HepG2 (cell line): Measurements from ENCODE around the gene TNFSF13. TPM values are rescaled to one million over a fixed set of nuclear protein-coding genes. Genes with fewer than 3 reads are reported as not detected.

Experiments
- ATAC-seq: fragments of 200-7000 bp; cut with Tn5 transposase; 3 replicates; pipeline ENCODE4 v1.9.1; 2020; ENCODE audit warnings: mild to moderate bottlenecking, moderate library complexity
- BruUV-seq: library from RNA; stranded (reverse); fragments of 400-500 nt; replicated peaks from 2 replicates; lab custom pipeline; 2021; lab: Mats Ljungman, UMichigan
- CTCF ChIA-PET: fragments of 300-600 bp; formaldehyde crosslinking; extraction: SDS; loops from one replicate; lab custom pipeline; 2021; ENCODE audit warnings: low total read pairs, inconsistent platforms, low intra/inter-chr PET ratio; lab: Yijun Ruan, JAX
- POLR2A ChIA-PET: fragments of 350-600 bp; sonication (Branson Sonifier 250); formaldehyde crosslinking; loops from one replicate; lab custom pipeline; 2020; ENCODE audit warnings: antibody characterized with exemption, inconsistent platforms; lab: Yijun Ruan, JAX
- DNase-seq: peaks from one replicate; pipeline ENCODE4 v3.0.0-alpha.2; 2015; ENCODE audit warnings: low spot score
- FAIRE-seq: peaks from 3 replicates; lab custom pipeline; 2011; peaks lifted over from hg19 to GRCh38; lab: Jason Lieb, UNC
- H2AFZ ChIP-seq: one replicate; pipeline ENCODE4 v1.6.1; 2011; ENCODE audit warnings: low read length, inconsistent platforms
- H3K27ac ChIP-seq: fragments of 300-600 bp; 3 replicates; pipeline ENCODE4 v1.8.0; 2011; ENCODE audit warnings: mixed run types, mild to moderate bottlenecking, mixed read lengths, low read length, inconsistent platforms; ENCODE audit not compliant: insufficient read depth; ENCODE audit errors: extremely low read length
- H3K27me3 ChIP-seq, 2 experiments: fragments of 200-600 bp in 1 of 2; 2 replicates in 1 of 2; 3 replicates in 1 of 2; pipeline versions ENCODE4 v1.6.0 to v1.8.0; 2011; ENCODE audit warnings: low read length in 2 of 2, mild to moderate bottlenecking in 2 of 2, moderate library complexity in 2 of 2, inconsistent platforms in 1 of 2; ENCODE audit not compliant: insufficient read depth in 2 of 2, control insufficient read depth in 1 of 2
- H3K36me3 ChIP-seq, 2 experiments: fragments of 200-600 bp in 1 of 2; replicated peaks in 1 of 2; 2 replicates in 1 of 2; 3 replicates in 1 of 2; pipeline versions ENCODE4 v1.5.1 to v1.8.0; 2011; ENCODE audit warnings: low read length in 2 of 2, inconsistent platforms in 1 of 2; ENCODE audit not compliant: insufficient read depth in 2 of 2, control insufficient read depth in 1 of 2
- H3K4me1 ChIP-seq: 2 replicates; pipeline ENCODE4 v1.5.1; 2012; ENCODE audit warnings: low read length, inconsistent platforms; ENCODE audit not compliant: insufficient read depth
- H3K4me2 ChIP-seq: 2 replicates; pipeline ENCODE4 v1.6.0; 2011; ENCODE audit warnings: low read depth, low read length, inconsistent platforms
- H3K4me3 ChIP-seq, 3 experiments: fragments of 200-600 bp in 1 of 3; sonication (generic), shearing (Covaris generic) in 1 of 3; replicated peaks in 1 of 3; 2 replicates each; pipeline ENCODE4 v1.5.1; 2011 to 2016; ENCODE audit warnings: low read length in 3 of 3, inconsistent platforms in 2 of 3, low read depth in 2 of 3, mild to moderate bottlenecking in 2 of 3, control low read depth in 1 of 3, mixed read lengths in 1 of 3; ENCODE audit not compliant: insufficient read depth in 1 of 3
- H3K79me2 ChIP-seq: one replicate; pipeline ENCODE4 v1.6.1; 2011; ENCODE audit warnings: low read length, inconsistent platforms; ENCODE audit not compliant: insufficient read depth
- H3K9ac ChIP-seq: 2 replicates; pipeline ENCODE4 v1.6.0; 2011; ENCODE audit warnings: mild to moderate bottlenecking, low read depth, low read length, inconsistent platforms; ENCODE audit not compliant: insufficient read depth
- H3K9me3 ChIP-seq: 2 replicates; pipeline ENCODE4 v1.5.1; 2012; ENCODE audit warnings: mild to moderate bottlenecking, low read length
- H4K20me1 ChIP-seq: 2 replicates; pipeline ENCODE4 v1.6.0; 2011; ENCODE audit warnings: inconsistent platforms, mild to moderate bottlenecking, low read length, moderate library complexity; ENCODE audit not compliant: insufficient read depth
- CENPT ChIP-seq: sonication (generic); formaldehyde crosslinking; IDR thresholded peaks from 2 replicates; pipeline ENCODE4 v1.8.0; 2022; ENCODE audit warnings: low read depth, mild to moderate bottlenecking, moderate library complexity, missing genetic modification reagents
- GATA4 ChIP-seq: sonication (generic); IDR thresholded peaks from 2 replicates; pipeline ENCODE4 v1.6.1; 2016; ENCODE audit warnings: antibody characterized with exemption, low read depth, borderline replicate concordance
- RFXANK ChIP-seq: IDR thresholded peaks from 2 replicates; pipeline ENCODE4 v1.6.1; 2016
- RNF2 ChIP-seq: fragments of 450-650 bp; conservative IDR thresholded peaks from 2 replicates; pipeline ENCODE4 v1.6.1; 2016; ENCODE audit warnings: low read depth
- SOX5 ChIP-seq: IDR thresholded peaks from 2 replicates; pipeline ENCODE4 v1.6.1; 2016; ENCODE audit warnings: borderline replicate concordance
- ZBTB7A ChIP-seq: sonication (generic); formaldehyde crosslinking; IDR thresholded peaks from 2 replicates; pipeline ENCODE4 v1.8.0; 2022; ENCODE audit warnings: mild to moderate bottlenecking, missing genetic modification reagents
- ZNF326 ChIP-seq: sonication (generic); formaldehyde crosslinking; IDR thresholded peaks from 2 replicates; pipeline ENCODE4 v1.4.0; 2020; ENCODE audit warnings: missing genetic modification reagents, borderline replicate concordance
- ZNF337 ChIP-seq: sonication (generic); formaldehyde crosslinking; IDR thresholded peaks from 2 replicates; pipeline ENCODE4 v1.5.1; 2020; ENCODE audit warnings: missing genetic modification reagents, low read depth, mild to moderate bottlenecking, borderline replicate concordance
- ZNF513 ChIP-seq: sonication (generic); formaldehyde crosslinking; conservative IDR thresholded peaks from 2 replicates; pipeline ENCODE4 v1.5.0; 2020; ENCODE audit warnings: missing genetic modification reagents
- ZNF546 ChIP-seq: sonication (generic); formaldehyde crosslinking; conservative IDR thresholded peaks from 2 replicates; pipeline ENCODE4 v1.8.1; 2023; ENCODE audit warnings: mild to moderate bottlenecking, missing genetic modification reagents
- ZNF564 ChIP-seq: sonication (generic); formaldehyde crosslinking; IDR thresholded peaks from 2 replicates; pipeline ENCODE4 v1.8.1; 2023; ENCODE audit warnings: mild to moderate bottlenecking, missing genetic modification reagents
- ZNF580 ChIP-seq: IDR thresholded peaks from 2 replicates; pipeline ENCODE4 v1.6.1; 2016; ENCODE audit warnings: low read depth, borderline replicate concordance
- ZNF597 ChIP-seq: sonication (generic); formaldehyde crosslinking; IDR thresholded peaks from 2 replicates; pipeline ENCODE4 v1.5.0; 2020; ENCODE audit warnings: missing genetic modification reagents
- ZNF780A ChIP-seq: sonication (generic); formaldehyde crosslinking; IDR thresholded peaks from 2 replicates; pipeline ENCODE4 v1.8.0; 2022; ENCODE audit warnings: mild to moderate bottlenecking, missing genetic modification reagents, moderate library complexity
- ZSCAN30 ChIP-seq: sonication (generic); formaldehyde crosslinking; IDR thresholded peaks from 2 replicates; pipeline ENCODE4 v1.5.0; 2020; ENCODE audit warnings: mild to moderate bottlenecking, missing genetic modification reagents
- WGBS: methylation state at CpG from one replicate; pipeline ENCODE4 v1.1.6; 2017; ENCODE audit warnings: low lambda C conversion rate; 5-methylcytosine and 5-hydroxymethylcytosine counted together
- in situ Hi-C: cut with HindIII; loops from 2 replicates; pipeline ENCODE4 v1.10.0; 2017; ENCODE audit warnings: low pct_unique_long_range_greater_than_20kb; ENCODE audit not compliant: extremely low pct_ligation_motif_present
- intact Hi-C: fragments of 100-400 bp; cut with micrococcal nuclease; formaldehyde crosslinking; loops from one replicate; pipeline ENCODE4 v1.10.0; 2022; ENCODE audit not compliant: unreplicated experiment
- polyA plus RNA-seq, 8 experiments: library from polyadenylated mRNA; depleted of rRNA in 3 of 8; stranded (reverse) in 7 of 8; unstranded in 1 of 8; fragments of >200 nt; fragmentation: Illumina TruSeq in 4 of 8; extraction: Trizol in 4 of 8; gene quantifications; 2 replicates each; pipeline versions ENCODE4 v1.2.1 to v1.2.3, GENCODE V29; 2011 to 2016; ENCODE audit warnings: low read depth in 4 of 8, missing spikeins in 1 of 8, mixed read lengths in 1 of 8; ENCODE audit not compliant: insufficient read depth in 1 of 8
- total RNA-seq, 5 experiments: library from RNA; depleted of rRNA; stranded (reverse); fragments of >200 nt; fragmentation: Illumina TruSeq; extraction: Trizol; gene quantifications; 2 replicates each; pipeline ENCODE4 v1.2.3, GENCODE V29; 2016; ENCODE audit warnings: low read depth in 1 of 5

TNFSF13 gene
- total and polyA plus RNA-seq, 2 of the 13 experiments (the other 11 are each of a cell fraction or from before 2014, with no cell fraction given), result 2.5 to 3.3 TPM

DNA sequence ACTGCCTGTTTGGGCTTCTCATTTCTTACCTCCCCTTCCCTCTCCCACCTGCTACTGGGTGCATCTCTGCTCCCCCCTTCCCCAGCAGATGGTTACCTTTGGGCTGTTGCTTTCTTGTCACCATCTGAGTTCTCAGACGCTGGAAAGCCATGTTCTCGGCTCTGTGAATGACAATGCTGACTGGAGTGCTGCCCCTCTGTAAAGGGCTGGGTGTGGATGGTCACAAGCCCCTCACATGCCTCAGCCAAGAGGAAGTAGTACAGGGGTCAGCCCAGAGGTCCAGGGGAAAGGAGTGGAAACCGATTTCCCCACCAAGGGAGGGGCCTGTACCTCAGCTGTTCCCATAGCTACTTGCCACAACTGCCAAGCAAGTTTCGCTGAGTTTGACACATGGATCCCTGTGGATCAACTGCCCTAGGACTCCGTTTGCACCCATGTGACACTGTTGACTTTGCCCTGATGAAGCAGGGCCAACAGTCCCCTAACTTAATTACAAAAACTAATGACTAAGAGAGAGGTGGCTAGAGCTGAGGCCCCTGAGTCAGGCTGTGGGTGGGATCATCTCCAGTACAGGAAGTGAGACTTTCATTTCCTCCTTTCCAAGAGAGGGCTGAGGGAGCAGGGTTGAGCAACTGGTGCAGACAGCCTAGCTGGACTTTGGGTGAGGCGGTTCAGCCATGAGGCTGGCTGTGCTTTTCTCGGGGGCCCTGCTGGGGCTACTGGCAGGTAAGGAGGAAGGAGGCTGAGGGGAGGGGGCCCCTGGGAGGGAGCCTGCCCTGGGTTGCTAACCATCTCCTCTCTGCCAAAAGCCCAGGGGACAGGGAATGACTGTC is 20.7 kb downstream of the TNFSF13 start, which contains the start of gene CD68:
TSS of gene CD68 (plus strand) at position 638 of the 833 bp plus-strand sequence. CDS start at position 678, 40 bp downstream.
- H3K36me3 ChIP-seq, result peaks cover 12 to 47% of the 10 kb centered on the region in 2 experiments
- in situ Hi-C loops (loop anchor here (10.0 kb wide), 1 partner anchor 266 kb away; no protein-coding TSS in a partner anchor), intact Hi-C loops (no loop called here)
- H3K4me2 ChIP-seq, result peak within 1 kb of the TSS; percentile 72
- no peaks in the 10 kb centered on the region; a peak in 1 of 5 replicates for H3K27me3 ChIP-seq
- POLR2A ChIA-PET, result interaction anchor here (0.7 to 3.6 kb wide), 21 partner anchors 8 to 544 kb away, joined by 3 to 37 read pairs (median 4); partner anchors contain the start of genes CHRNB1, FXR2, POLR2A and SAT2
- FAIRE-seq, result peak; percentile 83
- peak within 1 kb of the TSS in 2 of 3 experiments; percentile 17 to 58; a peak in 4 of 6 replicates for H3K4me3 ChIP-seq
- CTCF ChIA-PET, result no interaction called here
- peaks cover 41% of the 10 kb centered on the region for H3K79me2 ChIP-seq
- peak; percentile 93 for DNase-seq
- H3K9ac ChIP-seq, result peak within 1 kb of the TSS; percentile 75
- peaks cover 85% of the 10 kb centered on the region for H3K4me1 ChIP-seq
- no peaks in the 10 kb centered on the region for H3K9me3 ChIP-seq
- H4K20me1 ChIP-seq, result peaks cover 51% of the 10 kb centered on the region
- peak; percentile 74 for ATAC-seq
- no TSS peak for BruUV-seq
- H2AFZ ChIP-seq, result no peak within 1 kb of the TSS
- H3K27ac ChIP-seq, result peak within 1 kb of the TSS; percentile 88
- 2% methylated on average over 5 of the region's 7 CpGs for WGBS
- TF ChIP-seq CENPT (CRISPR knock-in tag) (0 out of 2 replicates have a peak, but pooled peaks have one; percentile 56), ZSCAN30 (CRISPR knock-in tag) (no peak), ZNF337 (CRISPR knock-in tag) (no peak), ZNF597 (no peak), ZNF513 (CRISPR knock-in tag) (no peak), RNF2 (0 out of 2 replicates have a peak, but pooled peaks have one; percentile 46), ZNF546 (CRISPR knock-in tag) (no peak), SOX5 (CRISPR knock-in tag) (peak; percentile 67), GATA4 (peak; percentile 11; the same call in 1 of the 2 replicates), RFXANK (0 out of 2 replicates have a peak, but pooled peaks have one; percentile 66), ZNF780A (CRISPR knock-in tag) (peak; percentile 57; the same call in 1 of the 2 replicates), ZNF580 (CRISPR knock-in tag) (no peak), ZNF326 (CRISPR knock-in tag) (no peak; the same call in 1 of the 2 replicates), ZBTB7A (CRISPR knock-in tag) (no peak), ZNF564 (CRISPR knock-in tag) (no peak)
